HEK293 (cell line): ENCODE results near the gene SMPDL3A.

Experiments
- BCL11B ChIP-seq: fragments of 450-650 bp; formaldehyde crosslinking; IDR thresholded peaks from 2 replicates; pipeline ENCODE4 v1.5.1; 2016; ENCODE audit warnings: low read depth, missing biosample characterization, missing genetic modification characterization
- HOXA7 ChIP-seq: sonication (generic); formaldehyde crosslinking; IDR thresholded peaks from 2 replicates; pipeline ENCODE4 v1.8.1; 2022; ENCODE audit warnings: missing genetic modification reagents, borderline replicate concordance
- KLF9 ChIP-seq: fragments of 450-650 bp; formaldehyde crosslinking; IDR thresholded peaks from 2 replicates; pipeline ENCODE4 v1.5.1; 2016; ENCODE audit warnings: missing biosample characterization, missing genetic modification characterization, low read depth
- YY1 ChIP-seq: fragments of 450-650 bp; formaldehyde crosslinking; IDR thresholded peaks from 2 replicates; pipeline ENCODE4 v1.5.1; 2018; ENCODE audit warnings: missing biosample characterization, missing genetic modification characterization
- ZBTB8A ChIP-seq: fragments of 450-650 bp; formaldehyde crosslinking; IDR thresholded peaks from 2 replicates; pipeline ENCODE4 v1.5.1; 2016; ENCODE audit warnings: missing biosample characterization, missing genetic modification characterization
- ZNF121 ChIP-seq: fragments of 450-650 bp; formaldehyde crosslinking; IDR thresholded peaks from 2 replicates; pipeline ENCODE4 v1.5.1; 2016; ENCODE audit warnings: missing biosample characterization, missing genetic modification characterization
- ZNF2 ChIP-seq: fragments of 450-650 bp; formaldehyde crosslinking; IDR thresholded peaks from 2 replicates; pipeline ENCODE4 v1.5.1; 2016; ENCODE audit warnings: missing biosample characterization, missing genetic modification characterization
- ZNF221 ChIP-seq: fragments of 450-650 bp; formaldehyde crosslinking; IDR thresholded peaks from 2 replicates; pipeline ENCODE4 v1.5.1; 2017; ENCODE audit warnings: missing biosample characterization, missing genetic modification characterization, borderline replicate concordance
- ZNF350 ChIP-seq: fragments of 450-650 bp; formaldehyde crosslinking; IDR thresholded peaks from 2 replicates; pipeline ENCODE4 v1.5.0; 2017; ENCODE audit warnings: missing biosample characterization, mild to moderate bottlenecking, missing genetic modification characterization
- ZNF366 ChIP-seq: fragments of 450-650 bp; formaldehyde crosslinking; conservative IDR thresholded peaks from 2 replicates; pipeline ENCODE4 v1.5.1; 2016; ENCODE audit warnings: missing biosample characterization, missing genetic modification characterization
- ZNF792 ChIP-seq: fragments of 450-650 bp; formaldehyde crosslinking; IDR thresholded peaks from 2 replicates; pipeline ENCODE4 v1.5.1; 2016; ENCODE audit warnings: missing biosample characterization, missing genetic modification characterization
- ZNF830 ChIP-seq: fragments of 450-650 bp; IDR thresholded peaks from 2 replicates; pipeline ENCODE4 v1.5.0; 2018; ENCODE audit warnings: missing biosample characterization, missing genetic modification characterization, low read depth, mild to moderate bottlenecking, moderate library complexity
- ZNF837 ChIP-seq: fragments of 450-650 bp; formaldehyde crosslinking; IDR thresholded peaks from 2 replicates; pipeline ENCODE4 v1.5.1; 2016; ENCODE audit warnings: missing biosample characterization, missing genetic modification characterization
- TF ChIP-seq, protein P1 (sequence below): fragments of 450-650 bp; formaldehyde crosslinking; IDR thresholded peaks from 2 replicates; pipeline ENCODE4 v1.5.1; 2016; ENCODE audit warnings: missing biosample characterization, missing genetic modification characterization
- TF ChIP-seq, protein P2 (sequence below): fragments of 450-650 bp; formaldehyde crosslinking; IDR thresholded peaks from 2 replicates; pipeline ENCODE4 v1.5.1; 2016; ENCODE audit warnings: missing biosample characterization, missing genetic modification characterization, low read depth
- TF ChIP-seq, protein P3 (sequence below): fragments of 450-650 bp; formaldehyde crosslinking; IDR thresholded peaks from 2 replicates; pipeline ENCODE4 v1.5.1; 2016; ENCODE audit warnings: missing biosample characterization, missing genetic modification characterization
- TF ChIP-seq, protein P4 (sequence below): fragments of 450-650 bp; formaldehyde crosslinking; IDR thresholded peaks from 2 replicates; pipeline ENCODE4 v1.5.1; 2016; ENCODE audit warnings: missing biosample characterization, missing genetic modification characterization, borderline replicate concordance
- TF ChIP-seq, protein P5 (sequence below): fragments of 450-650 bp; formaldehyde crosslinking; conservative IDR thresholded peaks from 2 replicates; pipeline ENCODE4 v1.5.1; 2016; ENCODE audit warnings: low read depth, missing biosample characterization, missing genetic modification characterization
- TF ChIP-seq, protein P6 (sequence below): fragments of 450-650 bp; formaldehyde crosslinking; IDR thresholded peaks from 2 replicates; pipeline ENCODE4 v1.5.1; 2016; ENCODE audit warnings: missing biosample characterization, missing genetic modification characterization, borderline replicate concordance
- TF ChIP-seq, protein P7 (sequence below): fragments of 450-650 bp; formaldehyde crosslinking; IDR thresholded peaks from 2 replicates; pipeline ENCODE4 v1.5.0; 2017; ENCODE audit warnings: missing biosample characterization, missing genetic modification characterization, borderline replicate concordance

SMPDL3A gene

DNA sequence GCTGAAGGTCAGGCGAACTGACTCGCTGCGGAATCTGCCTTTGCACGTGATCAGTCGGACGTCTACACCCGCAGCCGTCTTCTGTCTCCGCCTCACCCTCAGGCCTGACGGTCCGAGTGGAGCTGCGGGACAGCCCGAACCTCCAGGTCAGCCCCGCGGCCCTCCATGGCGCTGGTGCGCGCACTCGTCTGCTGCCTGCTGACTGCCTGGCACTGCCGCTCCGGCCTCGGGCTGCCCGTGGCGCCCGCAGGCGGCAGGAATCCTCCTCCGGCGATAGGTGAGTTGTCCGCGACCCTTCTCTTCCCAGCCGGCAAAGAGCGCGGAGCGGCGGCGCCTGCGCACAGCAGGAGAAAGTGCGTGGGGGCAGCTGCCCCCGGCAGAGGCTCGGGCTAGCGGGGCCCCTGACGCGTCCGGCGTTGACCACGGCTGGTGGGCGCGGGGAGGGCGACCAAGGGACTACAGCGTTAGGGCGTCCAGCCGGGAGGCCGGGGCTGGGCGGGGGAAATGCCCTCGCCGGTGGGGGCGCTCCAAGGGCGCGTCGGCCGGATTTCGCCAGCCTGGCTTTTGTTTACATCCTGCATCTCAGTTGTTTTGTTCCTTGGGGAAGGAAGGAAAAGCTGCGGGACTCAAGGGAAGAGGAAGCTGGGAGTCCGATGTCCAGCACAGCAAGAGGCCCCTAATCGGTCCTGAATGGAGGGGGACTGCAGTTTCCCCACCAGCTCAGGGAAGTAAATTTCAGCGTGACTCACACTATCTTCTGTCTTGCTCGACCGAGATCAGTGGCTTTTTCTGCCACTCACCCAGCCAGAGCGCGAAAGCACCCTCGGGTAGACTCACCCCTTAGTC lies at the start of gene SMPDL3A (continued):
- TF ChIP-seq ZBTB8A (tag by site-specific recombination) (peak; percentile 95), ZNF350 (no peak), ZNF830 (tag by site-specific recombination) (no peak), ZNF792 (tag by site-specific recombination) (peak; percentile 52; the same call in 1 of the 2 replicates), BCL11B (tag by site-specific recombination) (no peak), KLF9 (no peak), ZNF2 (peak; percentile 71), ZNF837 (tag by site-specific recombination) (no peak), ZNF121 (tag by site-specific recombination) (no peak), ZNF366 (peak; percentile 57), ZNF221 (tag by site-specific recombination) (no peak), HOXA7 (CRISPR knock-in tag) (no peak), YY1 (tag by site-specific recombination) (no peak)
- TF ChIP-seq, protein P1, sequence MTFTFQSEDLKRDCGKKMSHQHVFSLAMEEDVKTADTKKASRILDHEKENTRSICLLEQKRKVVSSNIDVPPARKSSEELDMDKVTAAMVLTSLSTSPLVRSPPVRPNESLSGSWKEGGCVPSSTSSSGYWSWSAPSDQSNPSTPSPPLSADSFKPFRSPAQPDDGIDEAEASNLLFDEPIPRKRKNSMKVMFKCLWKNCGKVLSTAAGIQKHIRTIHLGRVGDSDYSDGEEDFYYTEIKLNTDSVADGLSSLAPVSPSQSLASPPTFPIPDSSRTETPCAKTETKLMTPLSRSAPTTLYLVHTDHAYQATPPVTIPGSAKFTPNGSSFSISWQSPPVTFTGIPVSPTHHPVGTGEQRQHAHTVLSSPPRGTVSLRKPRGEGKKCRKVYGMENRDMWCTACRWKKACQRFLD (tag by site-specific recombination) = no peak
- TF ChIP-seq, protein P2, sequence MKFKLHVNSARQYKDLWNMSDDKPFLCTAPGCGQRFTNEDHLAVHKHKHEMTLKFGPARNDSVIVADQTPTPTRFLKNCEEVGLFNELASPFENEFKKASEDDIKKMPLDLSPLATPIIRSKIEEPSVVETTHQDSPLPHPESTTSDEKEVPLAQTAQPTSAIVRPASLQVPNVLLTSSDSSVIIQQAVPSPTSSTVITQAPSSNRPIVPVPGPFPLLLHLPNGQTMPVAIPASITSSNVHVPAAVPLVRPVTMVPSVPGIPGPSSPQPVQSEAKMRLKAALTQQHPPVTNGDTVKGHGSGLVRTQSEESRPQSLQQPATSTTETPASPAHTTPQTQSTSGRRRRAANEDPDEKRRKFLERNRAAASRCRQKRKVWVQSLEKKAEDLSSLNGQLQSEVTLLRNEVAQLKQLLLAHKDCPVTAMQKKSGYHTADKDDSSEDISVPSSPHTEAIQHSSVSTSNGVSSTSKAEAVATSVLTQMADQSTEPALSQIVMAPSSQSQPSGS (tag by site-specific recombination) = no peak
- TF ChIP-seq, protein P3, sequence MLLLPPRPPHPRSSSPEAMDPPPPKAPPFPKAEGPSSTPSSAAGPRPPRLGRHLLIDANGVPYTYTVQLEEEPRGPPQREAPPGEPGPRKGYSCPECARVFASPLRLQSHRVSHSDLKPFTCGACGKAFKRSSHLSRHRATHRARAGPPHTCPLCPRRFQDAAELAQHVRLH (tag by site-specific recombination) = 0 out of 2 replicates have a peak, but pooled peaks have one; percentile 14
- TF ChIP-seq, protein P4, sequence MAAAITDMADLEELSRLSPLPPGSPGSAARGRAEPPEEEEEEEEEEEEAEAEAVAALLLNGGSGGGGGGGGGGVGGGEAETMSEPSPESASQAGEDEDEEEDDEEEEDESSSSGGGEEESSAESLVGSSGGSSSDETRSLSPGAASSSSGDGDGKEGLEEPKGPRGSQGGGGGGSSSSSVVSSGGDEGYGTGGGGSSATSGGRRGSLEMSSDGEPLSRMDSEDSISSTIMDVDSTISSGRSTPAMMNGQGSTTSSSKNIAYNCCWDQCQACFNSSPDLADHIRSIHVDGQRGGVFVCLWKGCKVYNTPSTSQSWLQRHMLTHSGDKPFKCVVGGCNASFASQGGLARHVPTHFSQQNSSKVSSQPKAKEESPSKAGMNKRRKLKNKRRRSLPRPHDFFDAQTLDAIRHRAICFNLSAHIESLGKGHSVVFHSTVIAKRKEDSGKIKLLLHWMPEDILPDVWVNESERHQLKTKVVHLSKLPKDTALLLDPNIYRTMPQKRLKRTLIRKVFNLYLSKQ = no peak
- TF ChIP-seq, protein P5, sequence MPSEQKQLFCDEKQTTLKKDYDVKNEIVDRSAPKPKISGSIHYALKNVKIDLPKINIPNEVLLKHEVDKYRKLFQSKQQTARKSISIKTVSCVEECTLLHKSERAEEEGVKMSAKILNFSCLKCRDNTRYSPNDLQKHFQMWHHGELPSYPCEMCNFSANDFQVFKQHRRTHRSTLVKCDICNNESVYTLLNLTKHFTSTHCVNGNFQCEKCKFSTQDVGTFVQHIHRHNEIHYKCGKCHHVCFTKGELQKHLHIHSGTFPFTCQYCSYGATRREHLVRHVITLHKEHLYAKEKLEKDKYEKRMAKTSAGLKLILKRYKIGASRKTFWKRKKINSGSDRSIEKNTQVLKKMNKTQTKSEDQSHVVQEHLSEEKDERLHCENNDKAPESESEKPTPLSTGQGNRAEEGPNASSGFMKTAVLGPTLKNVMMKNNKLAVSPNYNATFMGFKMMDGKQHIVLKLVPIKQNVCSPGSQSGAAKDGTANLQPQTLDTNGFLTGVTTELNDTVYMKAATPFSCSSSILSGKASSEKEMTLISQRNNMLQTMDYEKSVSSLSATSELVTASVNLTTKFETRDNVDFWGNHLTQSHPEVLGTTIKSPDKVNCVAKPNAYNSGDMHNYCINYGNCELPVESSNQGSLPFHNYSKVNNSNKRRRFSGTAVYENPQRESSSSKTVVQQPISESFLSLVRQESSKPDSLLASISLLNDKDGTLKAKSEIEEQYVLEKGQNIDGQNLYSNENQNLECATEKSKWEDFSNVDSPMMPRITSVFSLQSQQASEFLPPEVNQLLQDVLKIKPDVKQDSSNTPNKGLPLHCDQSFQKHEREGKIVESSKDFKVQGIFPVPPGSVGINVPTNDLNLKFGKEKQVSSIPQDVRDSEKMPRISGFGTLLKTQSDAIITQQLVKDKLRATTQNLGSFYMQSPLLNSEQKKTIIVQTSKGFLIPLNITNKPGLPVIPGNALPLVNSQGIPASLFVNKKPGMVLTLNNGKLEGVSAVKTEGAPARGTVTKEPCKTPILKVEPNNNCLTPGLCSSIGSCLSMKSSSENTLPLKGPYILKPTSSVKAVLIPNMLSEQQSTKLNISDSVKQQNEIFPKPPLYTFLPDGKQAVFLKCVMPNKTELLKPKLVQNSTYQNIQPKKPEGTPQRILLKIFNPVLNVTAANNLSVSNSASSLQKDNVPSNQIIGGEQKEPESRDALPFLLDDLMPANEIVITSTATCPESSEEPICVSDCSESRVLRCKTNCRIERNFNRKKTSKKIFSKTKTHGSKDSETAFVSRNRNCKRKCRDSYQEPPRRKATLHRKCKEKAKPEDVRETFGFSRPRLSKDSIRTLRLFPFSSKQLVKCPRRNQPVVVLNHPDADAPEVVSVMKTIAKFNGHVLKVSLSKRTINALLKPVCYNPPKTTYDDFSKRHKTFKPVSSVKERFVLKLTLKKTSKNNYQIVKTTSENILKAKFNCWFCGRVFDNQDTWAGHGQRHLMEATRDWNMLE (tag by site-specific recombination) = peak; percentile 11; the same call in 1 of the 2 replicates
- TF ChIP-seq, protein P6, sequence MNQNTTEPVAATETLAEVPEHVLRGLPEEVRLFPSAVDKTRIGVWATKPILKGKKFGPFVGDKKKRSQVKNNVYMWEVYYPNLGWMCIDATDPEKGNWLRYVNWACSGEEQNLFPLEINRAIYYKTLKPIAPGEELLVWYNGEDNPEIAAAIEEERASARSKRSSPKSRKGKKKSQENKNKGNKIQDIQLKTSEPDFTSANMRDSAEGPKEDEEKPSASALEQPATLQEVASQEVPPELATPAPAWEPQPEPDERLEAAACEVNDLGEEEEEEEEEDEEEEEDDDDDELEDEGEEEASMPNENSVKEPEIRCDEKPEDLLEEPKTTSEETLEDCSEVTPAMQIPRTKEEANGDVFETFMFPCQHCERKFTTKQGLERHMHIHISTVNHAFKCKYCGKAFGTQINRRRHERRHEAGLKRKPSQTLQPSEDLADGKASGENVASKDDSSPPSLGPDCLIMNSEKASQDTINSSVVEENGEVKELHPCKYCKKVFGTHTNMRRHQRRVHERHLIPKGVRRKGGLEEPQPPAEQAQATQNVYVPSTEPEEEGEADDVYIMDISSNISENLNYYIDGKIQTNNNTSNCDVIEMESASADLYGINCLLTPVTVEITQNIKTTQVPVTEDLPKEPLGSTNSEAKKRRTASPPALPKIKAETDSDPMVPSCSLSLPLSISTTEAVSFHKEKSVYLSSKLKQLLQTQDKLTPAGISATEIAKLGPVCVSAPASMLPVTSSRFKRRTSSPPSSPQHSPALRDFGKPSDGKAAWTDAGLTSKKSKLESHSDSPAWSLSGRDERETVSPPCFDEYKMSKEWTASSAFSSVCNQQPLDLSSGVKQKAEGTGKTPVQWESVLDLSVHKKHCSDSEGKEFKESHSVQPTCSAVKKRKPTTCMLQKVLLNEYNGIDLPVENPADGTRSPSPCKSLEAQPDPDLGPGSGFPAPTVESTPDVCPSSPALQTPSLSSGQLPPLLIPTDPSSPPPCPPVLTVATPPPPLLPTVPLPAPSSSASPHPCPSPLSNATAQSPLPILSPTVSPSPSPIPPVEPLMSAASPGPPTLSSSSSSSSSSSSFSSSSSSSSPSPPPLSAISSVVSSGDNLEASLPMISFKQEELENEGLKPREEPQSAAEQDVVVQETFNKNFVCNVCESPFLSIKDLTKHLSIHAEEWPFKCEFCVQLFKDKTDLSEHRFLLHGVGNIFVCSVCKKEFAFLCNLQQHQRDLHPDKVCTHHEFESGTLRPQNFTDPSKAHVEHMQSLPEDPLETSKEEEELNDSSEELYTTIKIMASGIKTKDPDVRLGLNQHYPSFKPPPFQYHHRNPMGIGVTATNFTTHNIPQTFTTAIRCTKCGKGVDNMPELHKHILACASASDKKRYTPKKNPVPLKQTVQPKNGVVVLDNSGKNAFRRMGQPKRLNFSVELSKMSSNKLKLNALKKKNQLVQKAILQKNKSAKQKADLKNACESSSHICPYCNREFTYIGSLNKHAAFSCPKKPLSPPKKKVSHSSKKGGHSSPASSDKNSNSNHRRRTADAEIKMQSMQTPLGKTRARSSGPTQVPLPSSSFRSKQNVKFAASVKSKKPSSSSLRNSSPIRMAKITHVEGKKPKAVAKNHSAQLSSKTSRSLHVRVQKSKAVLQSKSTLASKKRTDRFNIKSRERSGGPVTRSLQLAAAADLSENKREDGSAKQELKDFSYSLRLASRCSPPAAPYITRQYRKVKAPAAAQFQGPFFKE (tag by site-specific recombination) = no peak
- TF ChIP-seq, protein P7, sequence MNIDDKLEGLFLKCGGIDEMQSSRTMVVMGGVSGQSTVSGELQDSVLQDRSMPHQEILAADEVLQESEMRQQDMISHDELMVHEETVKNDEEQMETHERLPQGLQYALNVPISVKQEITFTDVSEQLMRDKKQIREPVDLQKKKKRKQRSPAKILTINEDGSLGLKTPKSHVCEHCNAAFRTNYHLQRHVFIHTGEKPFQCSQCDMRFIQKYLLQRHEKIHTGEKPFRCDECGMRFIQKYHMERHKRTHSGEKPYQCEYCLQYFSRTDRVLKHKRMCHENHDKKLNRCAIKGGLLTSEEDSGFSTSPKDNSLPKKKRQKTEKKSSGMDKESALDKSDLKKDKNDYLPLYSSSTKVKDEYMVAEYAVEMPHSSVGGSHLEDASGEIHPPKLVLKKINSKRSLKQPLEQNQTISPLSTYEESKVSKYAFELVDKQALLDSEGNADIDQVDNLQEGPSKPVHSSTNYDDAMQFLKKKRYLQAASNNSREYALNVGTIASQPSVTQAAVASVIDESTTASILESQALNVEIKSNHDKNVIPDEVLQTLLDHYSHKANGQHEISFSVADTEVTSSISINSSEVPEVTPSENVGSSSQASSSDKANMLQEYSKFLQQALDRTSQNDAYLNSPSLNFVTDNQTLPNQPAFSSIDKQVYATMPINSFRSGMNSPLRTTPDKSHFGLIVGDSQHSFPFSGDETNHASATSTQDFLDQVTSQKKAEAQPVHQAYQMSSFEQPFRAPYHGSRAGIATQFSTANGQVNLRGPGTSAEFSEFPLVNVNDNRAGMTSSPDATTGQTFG (tag by site-specific recombination) = no peak
